OCI-LY3 (cell line): ENCODE measurements around the gene DNAJC2.
A peak's percentile ranks its signal among the peaks of the same experiment; 100 is the strongest.
"Not testable (repeated sequence)": the region's sequence is repeated elsewhere in the genome, so short reads cannot be mapped to it uniquely, and the experiment has no call there.

Source experiments
- H2AFZ ChIP-seq: fragments of 200-600, 300-600 bp; shearing (Covaris generic); 2 replicates; pipeline ENCODE4 v1.6.0; 2014; ENCODE audit warnings: antibody characterized with exemption, low read depth, low read length
- H3K27ac ChIP-seq: fragments of 200-600, 300-600 bp; sonication (generic); 2 replicates; pipeline ENCODE4 v1.5.1; 2014; ENCODE audit warnings: mild to moderate bottlenecking, low read length, moderate library complexity, mixed read lengths
- H3K27me3 ChIP-seq: fragments of 200-600, 300-600 bp; sonication (generic); 2 replicates; pipeline ENCODE4 v1.6.1; 2014; ENCODE audit warnings: low read depth, low read length, mixed read lengths
- H3K36me3 ChIP-seq: fragments of 200-600, 300-600 bp; sonication (generic); replicated peaks from 2 replicates; pipeline ENCODE3; 2014; ENCODE audit warnings: low read depth, low read length, mixed read lengths
- H3K4me1 ChIP-seq: fragments of 300-600, 200-600 bp; sonication (generic); 2 replicates; pipeline ENCODE4 v1.6.1; 2014; ENCODE audit warnings: low read length, mixed read lengths
- H3K4me2 ChIP-seq: fragments of 200-600, 300-600 bp; sonication (generic); 2 replicates; pipeline ENCODE4 v1.6.1; 2014; ENCODE audit warnings: low read length, mixed read lengths
- H3K4me3 ChIP-seq: fragments of 300-600, 200-600 bp; sonication (generic); 2 replicates; pipeline ENCODE4 v1.5.1; 2014; ENCODE audit warnings: antibody characterized with exemption, mild to moderate bottlenecking, low read length, moderate library complexity
- H3K79me2 ChIP-seq: fragments of 300-600, 200-600 bp; shearing (Covaris generic); 2 replicates; pipeline ENCODE4 v1.6.1; 2014; ENCODE audit warnings: mild to moderate bottlenecking, low read length, mixed read lengths
- H3K9ac ChIP-seq: fragments of 300-600, 200-600 bp; shearing (Covaris generic); 2 replicates; pipeline ENCODE4 v1.6.0; 2014; ENCODE audit warnings: mild to moderate bottlenecking, low read length, moderate library complexity
- H3K9me3 ChIP-seq: fragments of 200-600, 300-600 bp; shearing (Covaris generic); 2 replicates; pipeline ENCODE4 v1.6.1; 2014; ENCODE audit warnings: low read length, mixed read lengths; ENCODE audit not compliant: insufficient read depth
- H4K20me1 ChIP-seq: fragments of 200-600, 300-600 bp; sonication (generic); 2 replicates; pipeline ENCODE4 v1.6.1; 2016; ENCODE audit warnings: low read length, mixed read lengths; ENCODE audit not compliant: insufficient read depth
- EZH2phosphoT487 ChIP-seq: fragments of 200-600 bp; shearing (Covaris generic); IDR thresholded peaks from 2 replicates; pipeline ENCODE4 v1.6.1; 2018; ENCODE audit warnings: antibody characterized with exemption, mixed run types, low read depth
- TF ChIP-seq, protein P1 (sequence below): fragments of 200-600, 300-600 bp; sonication (generic); IDR thresholded peaks from 2 replicates; pipeline ENCODE4 v1.5.1; 2014; ENCODE audit warnings: antibody characterized with exemption, low read length, low read depth

The DNAJC2 gene

DNA sequence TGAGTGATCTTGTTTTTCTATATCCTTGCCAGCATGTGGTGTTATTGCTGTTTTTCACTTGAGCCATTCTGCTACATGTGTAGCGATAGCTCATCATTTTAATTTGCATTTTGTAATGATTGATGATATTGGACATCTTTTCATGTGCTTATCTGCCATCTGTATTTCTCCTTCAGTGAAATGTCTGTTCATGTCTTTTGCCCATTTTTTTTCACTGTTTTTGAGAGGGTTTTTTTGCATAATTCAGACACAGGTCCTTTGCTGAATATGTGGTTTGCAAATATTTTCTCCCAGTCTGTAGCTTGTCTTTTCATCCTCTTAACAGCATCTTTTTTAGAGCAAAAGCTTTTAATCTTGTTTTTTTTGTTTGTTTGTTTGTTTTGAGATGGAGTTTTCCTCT is 51.0 kb downstream of the DNAJC2 start:
- peaks cover 15% of the 10 kb centered on the region for H3K4me1 ChIP-seq
- no peaks in the 10 kb centered on the region; the same call in 1 of the 2 replicates for H3K27me3 ChIP-seq
- no peak overlapping the region for H3K9ac ChIP-seq
- TF ChIP-seq, protein P1, sequence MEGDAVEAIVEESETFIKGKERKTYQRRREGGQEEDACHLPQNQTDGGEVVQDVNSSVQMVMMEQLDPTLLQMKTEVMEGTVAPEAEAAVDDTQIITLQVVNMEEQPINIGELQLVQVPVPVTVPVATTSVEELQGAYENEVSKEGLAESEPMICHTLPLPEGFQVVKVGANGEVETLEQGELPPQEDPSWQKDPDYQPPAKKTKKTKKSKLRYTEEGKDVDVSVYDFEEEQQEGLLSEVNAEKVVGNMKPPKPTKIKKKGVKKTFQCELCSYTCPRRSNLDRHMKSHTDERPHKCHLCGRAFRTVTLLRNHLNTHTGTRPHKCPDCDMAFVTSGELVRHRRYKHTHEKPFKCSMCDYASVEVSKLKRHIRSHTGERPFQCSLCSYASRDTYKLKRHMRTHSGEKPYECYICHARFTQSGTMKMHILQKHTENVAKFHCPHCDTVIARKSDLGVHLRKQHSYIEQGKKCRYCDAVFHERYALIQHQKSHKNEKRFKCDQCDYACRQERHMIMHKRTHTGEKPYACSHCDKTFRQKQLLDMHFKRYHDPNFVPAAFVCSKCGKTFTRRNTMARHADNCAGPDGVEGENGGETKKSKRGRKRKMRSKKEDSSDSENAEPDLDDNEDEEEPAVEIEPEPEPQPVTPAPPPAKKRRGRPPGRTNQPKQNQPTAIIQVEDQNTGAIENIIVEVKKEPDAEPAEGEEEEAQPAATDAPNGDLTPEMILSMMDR = no peak
- TF ChIP-seq EZH2phosphoT487 = no peak
- H3K36me3 ChIP-seq = peaks cover 1% of the 10 kb centered on the region
- H4K20me1 ChIP-seq = peaks cover 2% of the 10 kb centered on the region; the same call in 1 of the 2 replicates
- H3K9me3 ChIP-seq = no peaks in the 10 kb centered on the region
- no peak overlapping the region for H3K4me3 ChIP-seq
- no peak overlapping the region for H3K27ac ChIP-seq
- peaks cover 13% of the 10 kb centered on the region for H3K79me2 ChIP-seq
- no peak overlapping the region for H3K4me2 ChIP-seq
- no peak overlapping the region for H2AFZ ChIP-seq

DNA sequence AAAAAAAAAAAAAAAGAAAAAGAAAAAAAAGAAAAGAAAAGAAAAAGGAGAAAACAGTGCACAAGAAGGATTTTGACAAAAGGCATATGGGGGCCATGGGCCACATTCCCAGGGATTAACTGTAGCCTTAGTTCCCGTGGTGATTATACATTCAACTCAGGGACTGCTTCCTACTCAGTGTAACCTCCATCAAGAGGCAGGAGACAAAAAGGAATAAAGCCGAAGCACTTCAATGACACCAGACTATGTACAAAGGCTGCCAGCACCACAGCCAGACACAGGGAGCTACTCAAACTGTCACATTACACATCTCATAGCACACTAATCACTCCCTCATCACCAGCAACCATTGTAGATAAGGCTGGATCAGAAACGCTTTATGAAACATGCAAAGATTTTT is 52.4 kb downstream of the DNAJC2 start:
- H3K27ac ChIP-seq = no peak overlapping the region
- H4K20me1 ChIP-seq = no peaks in the 10 kb centered on the region
- no peaks in the 10 kb centered on the region for H3K36me3 ChIP-seq
- no peak overlapping the region for H3K4me3 ChIP-seq
- H3K4me2 ChIP-seq = no peak overlapping the region
- H3K4me1 ChIP-seq = peaks cover 11% of the 10 kb centered on the region
- H3K9ac ChIP-seq = no peak overlapping the region
- H3K27me3 ChIP-seq = no peaks in the 10 kb centered on the region; the same call in 1 of the 2 replicates
- H3K79me2 ChIP-seq = no peaks in the 10 kb centered on the region
- TF ChIP-seq, protein P1 = no peak
- TF ChIP-seq EZH2phosphoT487 = no peak
- no peaks in the 10 kb centered on the region for H3K9me3 ChIP-seq
- H2AFZ ChIP-seq = no peak overlapping the region

DNA sequence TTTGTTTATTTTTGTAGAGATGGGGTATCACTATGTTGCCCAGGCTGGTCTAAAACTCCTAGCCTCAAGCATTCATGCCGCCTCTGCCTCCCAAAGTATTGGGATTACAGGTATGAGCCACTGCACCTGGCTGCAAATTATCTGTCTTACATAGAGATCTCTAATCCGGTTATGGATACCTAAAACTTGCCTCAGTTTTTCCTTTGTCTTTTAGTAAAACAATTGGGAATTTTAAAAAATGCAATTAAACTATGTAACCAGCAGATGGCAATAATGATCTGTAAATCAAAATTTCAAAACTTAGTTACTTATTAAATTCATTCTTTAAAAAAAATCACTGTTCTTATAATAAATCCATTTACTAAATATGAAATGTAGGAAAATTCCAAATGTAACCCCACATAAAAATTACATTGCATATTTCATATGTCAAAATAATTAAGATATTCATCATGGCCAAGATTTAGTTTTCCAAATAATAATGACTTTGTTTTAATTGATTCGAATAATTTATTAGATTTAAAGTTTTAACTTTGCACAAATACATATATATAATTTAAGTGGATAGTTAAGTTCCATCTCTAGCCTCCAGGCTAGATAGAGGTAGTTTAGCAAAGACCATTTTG is 61.7 kb downstream of the DNAJC2 start:
- not testable (repeated sequence) for H2AFZ ChIP-seq, H4K20me1 ChIP-seq, H3K9ac ChIP-seq, H3K4me2 ChIP-seq, H3K9me3 ChIP-seq, H3K27ac ChIP-seq, H3K36me3 ChIP-seq, H3K4me1 ChIP-seq, H3K4me3 ChIP-seq, H3K27me3 ChIP-seq
- peaks cover 18% of the 10 kb centered on the region for H3K79me2 ChIP-seq

DNA sequence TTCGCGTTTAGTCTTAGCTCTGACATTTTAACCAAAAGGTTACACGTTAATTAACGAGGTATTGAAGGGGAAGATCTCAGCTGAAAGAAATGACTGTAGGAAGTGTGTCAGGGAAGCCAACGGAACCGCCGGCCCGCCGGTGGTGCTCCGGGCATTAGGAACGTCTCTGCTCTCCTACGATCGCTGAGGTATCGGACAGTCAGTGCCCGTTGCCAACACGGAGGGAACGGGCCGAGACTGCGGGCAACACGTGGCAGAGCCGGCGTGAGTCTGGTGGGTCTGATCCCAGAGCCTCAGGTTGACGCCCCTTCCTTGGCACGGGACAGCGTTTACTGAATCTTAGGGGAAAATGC is 63.8 kb downstream of the DNAJC2 start:
- not testable (repeated sequence) for H3K9me3 ChIP-seq

DNA sequence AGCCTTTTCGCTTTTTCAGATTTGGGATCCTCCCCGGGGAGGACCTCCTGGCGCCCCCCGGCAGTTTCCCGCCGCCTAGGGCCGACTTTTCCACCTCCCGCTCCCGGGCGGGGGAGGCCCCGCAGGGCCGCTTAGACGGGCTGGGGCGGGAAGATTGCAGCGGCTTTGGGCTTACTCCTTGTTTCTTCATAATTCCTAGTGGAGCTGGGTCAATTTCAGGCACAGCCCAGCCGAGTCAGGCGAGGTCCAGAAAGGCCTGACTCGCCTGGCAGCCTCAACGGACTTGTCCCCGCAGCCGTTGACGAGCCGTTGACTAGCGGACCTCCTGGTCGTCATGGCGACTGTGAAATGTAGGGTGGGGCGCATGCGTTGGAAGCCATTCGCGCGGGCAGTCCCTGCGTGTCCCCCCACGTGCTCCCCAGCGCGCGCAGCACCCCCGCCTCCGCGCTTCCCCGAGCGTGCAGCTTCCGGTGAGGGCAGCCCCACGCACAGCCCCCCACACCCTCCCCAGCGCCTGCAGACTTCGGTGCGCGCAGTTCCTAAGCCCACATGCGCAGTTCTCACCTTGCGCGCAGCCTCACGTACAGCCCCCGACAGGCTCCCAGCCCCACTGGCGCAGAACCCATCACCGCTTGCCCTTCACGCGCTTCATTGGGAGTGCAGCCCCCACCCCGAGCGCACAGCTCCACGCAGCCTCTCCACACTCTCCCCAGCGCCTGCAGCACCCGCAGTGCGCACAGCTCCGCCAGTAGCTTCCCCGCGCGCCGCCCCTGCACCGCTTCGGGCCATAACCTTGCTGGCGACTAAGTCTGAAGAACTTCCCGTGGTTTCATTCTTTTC is 64.4 kb downstream of the DNAJC2 start:
- H3K27ac ChIP-seq = peak overlapping the region; percentile 63
- H3K36me3 ChIP-seq, H4K20me1 ChIP-seq, H3K9me3 ChIP-seq, H3K27me3 ChIP-seq, H3K4me1 ChIP-seq: not testable (repeated sequence)
- H3K4me2 ChIP-seq = peak overlapping the region; percentile 96
- H3K9ac ChIP-seq = peak overlapping the region; percentile 92
- H3K79me2 ChIP-seq = peaks cover 21% of the 10 kb centered on the region
- peak overlapping the region; percentile 69 for H2AFZ ChIP-seq
- peak overlapping the region; percentile 93 for H3K4me3 ChIP-seq

More for the DNA sequence above, 63.8 kb downstream of the DNAJC2 start:
- not testable (repeated sequence) for H3K27me3 ChIP-seq, H3K36me3 ChIP-seq, H3K4me1 ChIP-seq, H4K20me1 ChIP-seq
- peaks cover 21% of the 10 kb centered on the region for H3K79me2 ChIP-seq
- peak overlapping the region; percentile 96 for H3K4me2 ChIP-seq
- H2AFZ ChIP-seq = peak overlapping the region; percentile 69
- peak overlapping the region; percentile 92 for H3K9ac ChIP-seq
- peak overlapping the region; percentile 93 for H3K4me3 ChIP-seq
- peak overlapping the region; percentile 63 for H3K27ac ChIP-seq

DNA sequence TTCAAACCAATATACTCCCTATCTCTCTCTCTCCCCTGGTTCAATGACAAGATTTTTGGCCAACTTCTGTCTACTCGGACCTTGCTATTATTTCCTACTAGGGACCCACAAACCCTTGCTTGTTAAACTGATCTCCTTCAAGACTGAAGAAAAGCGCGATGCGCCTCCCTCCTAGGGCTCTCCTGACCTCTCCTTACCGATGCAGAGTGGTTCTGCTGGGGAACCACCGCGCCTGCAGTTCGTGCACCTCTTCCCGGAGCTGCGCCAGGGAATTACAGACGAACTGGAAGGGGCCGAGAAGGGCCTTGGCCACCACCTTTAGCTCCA is 65.0 kb downstream of the DNAJC2 start:
- Histone ChIP-seq H3K27ac (peak overlapping the region; percentile 63), H3K79me2 (peaks cover 21% of the 10 kb centered on the region), H3K4me2 (peak overlapping the region; percentile 96), H3K4me3 (peak overlapping the region; percentile 93), H3K9ac (peak overlapping the region; percentile 92), H2AFZ (peak overlapping the region; percentile 42)
- H4K20me1 ChIP-seq, H3K36me3 ChIP-seq, H3K27me3 ChIP-seq, H3K4me1 ChIP-seq, H3K9me3 ChIP-seq: not testable (repeated sequence)

DNA sequence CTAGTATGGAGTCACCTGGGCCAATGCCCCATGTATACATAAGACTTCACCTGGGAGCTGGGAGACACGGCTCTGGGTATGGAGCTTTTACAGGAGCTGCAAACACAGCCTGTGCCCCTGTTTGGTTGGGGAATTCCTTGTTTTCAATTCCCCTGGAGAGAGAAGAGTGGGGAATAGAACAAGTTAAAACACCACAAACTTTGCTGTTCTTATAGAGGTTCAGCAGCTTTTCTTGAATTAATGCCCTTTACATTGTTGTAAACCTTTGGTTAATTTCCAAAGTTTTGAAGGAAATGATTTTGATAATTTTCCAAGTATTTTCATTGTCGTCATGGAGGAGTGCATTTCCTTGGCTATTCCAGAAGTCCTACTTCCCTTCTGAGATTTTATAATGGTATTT is 66.4 kb downstream of the DNAJC2 start:
- not testable (repeated sequence) for H4K20me1 ChIP-seq, H3K27me3 ChIP-seq, H3K9me3 ChIP-seq, H3K27ac ChIP-seq, H3K4me3 ChIP-seq, H2AFZ ChIP-seq, H3K4me1 ChIP-seq, H3K9ac ChIP-seq, H3K36me3 ChIP-seq
- H3K4me2 ChIP-seq = peak overlapping the region; percentile 41; the same call in 1 of the 2 replicates
- peaks cover 21% of the 10 kb centered on the region for H3K79me2 ChIP-seq

DNA sequence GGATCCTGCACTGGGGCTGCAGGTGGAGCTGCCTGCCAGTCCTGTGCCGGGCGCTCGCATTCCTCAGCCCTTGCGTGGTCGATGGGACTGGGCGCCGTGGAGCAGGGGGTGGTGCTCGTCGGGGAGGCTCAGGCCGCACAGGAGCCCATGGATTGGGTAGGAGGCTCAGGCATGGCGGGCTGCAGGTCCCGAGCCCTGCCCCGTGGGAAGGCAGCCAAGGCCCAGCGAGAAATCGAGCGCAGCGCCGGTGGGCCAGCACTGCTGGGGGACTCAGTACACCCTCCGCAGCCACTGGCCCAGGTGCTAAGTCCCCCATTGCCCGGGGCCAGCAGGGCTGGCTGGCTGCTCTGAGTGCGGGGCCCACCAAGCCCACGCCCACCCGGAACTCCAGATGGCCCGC is 69.7 kb downstream of the DNAJC2 start:
- not testable (repeated sequence) for H3K4me1 ChIP-seq, H3K9ac ChIP-seq, H3K27me3 ChIP-seq, H3K9me3 ChIP-seq, H2AFZ ChIP-seq, H3K4me3 ChIP-seq, H4K20me1 ChIP-seq, H3K36me3 ChIP-seq, H3K27ac ChIP-seq, H3K4me2 ChIP-seq
- peaks cover 19% of the 10 kb centered on the region for H3K79me2 ChIP-seq
